ENCODE data around the gene SYT17.

SYT17 gene

GRCh38 chr16:19297454-19297853 lies 129.4 kb downstream of the SYT17 start:
- Mint-ChIP-seq H3K27ac (no peak overlapping the region), H3K9me3 (no peaks in the 10 kb centered on the region), H3K4me1 (ENCODE audit: low read depth in 2 of 2) (peaks cover 0 to 7% of the 10 kb centered on the region in 2 donors)

GRCh38 chr16:19299565-19299964 lies 131.5 kb downstream of the SYT17 start:
- H3K27me3 Mint-ChIP-seq, result peaks cover 7 to 16% of the 10 kb centered on the region in 2 donors
- no peak overlapping the region for H3K4me3 Mint-ChIP-seq
- ATAC-seq (replicated peaks) (no peak), DNase-seq (no peak)
- no peaks in the 10 kb centered on the region for H3K9me3 Mint-ChIP-seq
- H3K27ac Mint-ChIP-seq, result no peak overlapping the region
- H3K4me1 Mint-ChIP-seq (ENCODE audit: low read depth in 2 of 2), result peaks cover 0 to 2% of the 10 kb centered on the region in 2 donors
- no peaks in the 10 kb centered on the region for H3K36me3 Mint-ChIP-seq (ENCODE audit: insufficient read depth)

More at GRCh38 chr16:19297454-19297853, 129.4 kb downstream of the SYT17 start:
- no peak for DNase-seq
- H3K36me3 Mint-ChIP-seq (ENCODE audit: insufficient read depth), result no peaks in the 10 kb centered on the region
- no peak for ATAC-seq (replicated peaks)
- peaks cover 6 to 11% of the 10 kb centered on the region in 2 donors for H3K27me3 Mint-ChIP-seq
- no peak overlapping the region for H3K4me3 Mint-ChIP-seq

- H3K27me3 Mint-ChIP-seq, result peaks cover 7 to 27% of the 10 kb centered on the region in 2 donors
- no peak overlapping the region for H3K4me3 Mint-ChIP-seq
- DNase-seq, result no peak
- ATAC-seq (replicated peaks), result no peak
- H3K4me1 Mint-ChIP-seq (ENCODE audit: low read depth in 2 of 2), result no peaks in the 10 kb centered on the region
- no peak overlapping the region for H3K27ac Mint-ChIP-seq
- no peaks in the 10 kb centered on the region for H3K9me3 Mint-ChIP-seq
- H3K36me3 Mint-ChIP-seq (ENCODE audit: insufficient read depth), result no peaks in the 10 kb centered on the region
Observed at GRCh38 chr16:19301931-19302330, 133.9 kb downstream of the SYT17 start.

- Mint-ChIP-seq H3K9me3 (no peaks in the 10 kb centered on the region), H3K4me1 (ENCODE audit: low read depth in 2 of 2) (no peaks in the 10 kb centered on the region), H3K27me3 (peaks cover 7 to 29% of the 10 kb centered on the region in 2 donors), H3K36me3 (ENCODE audit: insufficient read depth) (no peaks in the 10 kb centered on the region), H3K4me3 (no peak overlapping the region), H3K27ac (no peak overlapping the region)
- ATAC-seq (replicated peaks) (no peak), DNase-seq (no peak)
Observed at GRCh38 chr16:19304750-19305149, 136.7 kb downstream of the SYT17 start.

- DNase-seq (no peak), ATAC-seq (replicated peaks) (no peak)
- no peak overlapping the region for H3K27ac Mint-ChIP-seq
- H3K9me3 Mint-ChIP-seq, result no peaks in the 10 kb centered on the region
- no peak overlapping the region for H3K4me3 Mint-ChIP-seq
- peaks cover 7 to 26% of the 10 kb centered on the region in 2 donors for H3K27me3 Mint-ChIP-seq
- no peaks in the 10 kb centered on the region for H3K4me1 Mint-ChIP-seq (ENCODE audit: low read depth in 2 of 2)
- H3K36me3 Mint-ChIP-seq (ENCODE audit: insufficient read depth), result no peaks in the 10 kb centered on the region
Observed at GRCh38 chr16:19305443-19305842, 137.4 kb downstream of the SYT17 start.

GRCh38 chr16:19307587-19308241 lies 139.7 kb downstream of the SYT17 start:
- ATAC-seq (replicated peaks), result no peak
- DNase-seq, result no peak
- no peaks in the 10 kb centered on the region for H3K36me3 Mint-ChIP-seq (ENCODE audit: insufficient read depth)

GRCh38 chr16:19308392-19308791 lies 140.4 kb downstream of the SYT17 start:
- no peak for ATAC-seq (replicated peaks)
- DNase-seq, result no peak
- no peaks in the 10 kb centered on the region for H3K9me3 Mint-ChIP-seq
- H3K4me3 Mint-ChIP-seq, result no peak overlapping the region
- no peak overlapping the region for H3K27ac Mint-ChIP-seq
- H3K4me1 Mint-ChIP-seq (ENCODE audit: low read depth in 2 of 2), result no peaks in the 10 kb centered on the region
- H3K27me3 Mint-ChIP-seq, result peaks cover under 1 to 26% of the 10 kb centered on the region in 2 donors
- H3K36me3 Mint-ChIP-seq (ENCODE audit: insufficient read depth), result no peaks in the 10 kb centered on the region

More at GRCh38 chr16:19307587-19308241, 139.7 kb downstream of the SYT17 start:
- no peaks in the 10 kb centered on the region for H3K9me3 Mint-ChIP-seq
- peaks cover 7 to 26% of the 10 kb centered on the region in 2 donors for H3K27me3 Mint-ChIP-seq
- no peak overlapping the region for H3K4me3 Mint-ChIP-seq
- H3K4me1 Mint-ChIP-seq (ENCODE audit: low read depth in 2 of 2), result no peaks in the 10 kb centered on the region
- H3K27ac Mint-ChIP-seq, result no peak overlapping the region

- Mint-ChIP-seq H3K4me1 (ENCODE audit: low read depth in 2 of 2) (no peaks in the 10 kb centered on the region), H3K27me3 (peaks cover 0 to 25% of the 10 kb centered on the region in 2 donors), H3K9me3 (no peaks in the 10 kb centered on the region), H3K4me3 (no peak overlapping the region), H3K27ac (no peak overlapping the region), H3K36me3 (ENCODE audit: insufficient read depth) (no peaks in the 10 kb centered on the region)
- no peak for DNase-seq
- ATAC-seq (replicated peaks), result no peak
Observed at GRCh38 chr16:19309178-19309577, 141.1 kb downstream of the SYT17 start.

GRCh38 chr16:19314718-19315425 lies 146.8 kb downstream of the SYT17 start:
- DNase-seq (no peak), ATAC-seq (replicated peaks) (no peak)
- H3K4me3 Mint-ChIP-seq, result no peak overlapping the region
- no peaks in the 10 kb centered on the region for H3K9me3 Mint-ChIP-seq
- H3K4me1 Mint-ChIP-seq (ENCODE audit: low read depth in 2 of 2), result no peaks in the 10 kb centered on the region
- H3K27ac Mint-ChIP-seq, result no peak overlapping the region
- no peaks in the 10 kb centered on the region for H3K36me3 Mint-ChIP-seq (ENCODE audit: insufficient read depth)
- H3K27me3 Mint-ChIP-seq, result no peaks in the 10 kb centered on the region

GRCh38 chr16:19315889-19316433 lies 147.9 kb downstream of the SYT17 start:
- Mint-ChIP-seq H3K4me3 (no peak overlapping the region), H3K36me3 (ENCODE audit: insufficient read depth) (no peaks in the 10 kb centered on the region), H3K4me1 (ENCODE audit: low read depth in 2 of 2) (no peaks in the 10 kb centered on the region), H3K27me3 (no peaks in the 10 kb centered on the region), H3K9me3 (no peaks in the 10 kb centered on the region), H3K27ac (no peak overlapping the region)
- DNase-seq, result no peak
- ATAC-seq (replicated peaks), result no peak

- DNase-seq (no peak), ATAC-seq (replicated peaks) (no peak)
- no peak overlapping the region for H3K27ac Mint-ChIP-seq
- no peaks in the 10 kb centered on the region for H3K4me1 Mint-ChIP-seq (ENCODE audit: low read depth in 2 of 2)
- no peak overlapping the region for H3K4me3 Mint-ChIP-seq
- H3K36me3 Mint-ChIP-seq (ENCODE audit: insufficient read depth), result no peaks in the 10 kb centered on the region
- no peaks in the 10 kb centered on the region for H3K27me3 Mint-ChIP-seq
- no peaks in the 10 kb centered on the region for H3K9me3 Mint-ChIP-seq
Observed at GRCh38 chr16:19316846-19317245, 148.8 kb downstream of the SYT17 start.
